GM18858 (cell line): ENCODE measurements around the gene ARFRP1.

Experiments used
- ATAC-seq: cut with Tn5 transposase; IDR thresholded peaks from one replicate; pipeline ENCODE4 v1.9.1; 2021; ENCODE audit not compliant: unreplicated experiment

Gene ARFRP1

GRCh38 chr20:63702036-63702665 is 5.6 kb downstream of the ARFRP1 start:
- no peak for ATAC-seq

GRCh38 chr20:63701329-63702035 is 6.3 kb downstream of the ARFRP1 start:
- no peak for ATAC-seq

DNA sequence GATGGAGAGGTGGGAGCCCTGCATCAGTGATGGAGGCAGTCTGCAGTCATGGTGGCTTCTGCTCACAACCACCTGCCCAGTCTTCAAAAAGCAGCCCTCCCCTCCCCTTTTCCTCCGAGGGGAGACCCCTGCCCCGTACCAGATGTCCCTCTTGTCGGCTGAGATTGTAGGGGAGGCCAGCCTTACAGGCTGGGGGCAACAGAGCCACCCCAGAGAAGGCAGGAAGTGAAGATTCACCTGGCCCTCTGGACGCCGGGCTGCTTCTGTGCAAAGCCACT is 6.8 kb downstream of the ARFRP1 start:
- no peak for ATAC-seq

- no peak for ATAC-seq
Measured at GRCh38 chr20:63700199-63701050, 7.4 kb downstream of the ARFRP1 start.

GRCh38 chr20:63699466-63700198 is 8.1 kb downstream of the ARFRP1 start:
- ATAC-seq = no peak

- ATAC-seq = no peak
Measured at GRCh38 chr20:63698739-63699465, 8.9 kb downstream of the ARFRP1 start.

DNA sequence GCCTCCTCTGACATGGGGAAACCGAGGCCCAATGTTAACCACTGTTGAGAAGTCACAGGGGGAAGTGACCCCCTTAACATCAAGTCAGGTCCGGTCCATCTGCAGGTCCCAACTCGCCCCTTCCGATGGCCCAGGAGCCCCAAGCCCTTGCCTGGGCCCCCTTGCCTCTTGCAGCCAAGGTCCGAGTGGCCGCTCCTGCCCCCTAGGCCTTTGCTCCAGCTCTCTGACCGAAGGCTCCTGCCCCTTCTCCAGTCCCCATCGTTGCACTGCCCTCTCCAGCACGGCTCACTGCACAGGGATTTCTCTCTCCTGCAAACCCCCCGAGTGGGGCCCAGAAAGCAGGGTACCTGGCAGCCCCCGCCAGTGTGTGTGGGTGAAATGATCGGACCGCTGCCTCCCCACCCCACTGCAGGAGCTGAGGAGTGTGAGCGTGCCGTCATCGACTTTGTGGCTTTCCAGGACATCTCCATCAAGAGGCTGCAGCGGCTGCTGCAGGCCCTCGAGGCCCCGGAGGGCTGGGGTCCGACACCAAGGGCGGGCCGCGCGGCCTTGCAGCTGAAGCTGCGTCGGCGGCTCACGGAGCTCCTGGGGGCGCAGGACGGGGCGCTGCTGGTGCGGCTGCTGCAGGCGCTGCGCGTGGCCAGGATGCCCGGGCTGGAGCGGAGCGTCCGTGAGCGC is 9.8 kb downstream of the ARFRP1 start:
- ATAC-seq = no peak

- ATAC-seq = no peak
Measured at GRCh38 chr20:63697357-63697867, 10.4 kb downstream of the ARFRP1 start.

- no peak for ATAC-seq
Measured at GRCh38 chr20:63696628-63697356, 11.0 kb downstream of the ARFRP1 start, which contains the start of gene TNFRSF6B. Gene TNFRSF6B, plus strand, starts transcription at chr20:63696652. Its CDS starts 116 bp downstream, at chr20:63696768.

- no peak for ATAC-seq
Measured at GRCh38 chr20:63696306-63696627, 11.5 kb downstream of the ARFRP1 start.

DNA sequence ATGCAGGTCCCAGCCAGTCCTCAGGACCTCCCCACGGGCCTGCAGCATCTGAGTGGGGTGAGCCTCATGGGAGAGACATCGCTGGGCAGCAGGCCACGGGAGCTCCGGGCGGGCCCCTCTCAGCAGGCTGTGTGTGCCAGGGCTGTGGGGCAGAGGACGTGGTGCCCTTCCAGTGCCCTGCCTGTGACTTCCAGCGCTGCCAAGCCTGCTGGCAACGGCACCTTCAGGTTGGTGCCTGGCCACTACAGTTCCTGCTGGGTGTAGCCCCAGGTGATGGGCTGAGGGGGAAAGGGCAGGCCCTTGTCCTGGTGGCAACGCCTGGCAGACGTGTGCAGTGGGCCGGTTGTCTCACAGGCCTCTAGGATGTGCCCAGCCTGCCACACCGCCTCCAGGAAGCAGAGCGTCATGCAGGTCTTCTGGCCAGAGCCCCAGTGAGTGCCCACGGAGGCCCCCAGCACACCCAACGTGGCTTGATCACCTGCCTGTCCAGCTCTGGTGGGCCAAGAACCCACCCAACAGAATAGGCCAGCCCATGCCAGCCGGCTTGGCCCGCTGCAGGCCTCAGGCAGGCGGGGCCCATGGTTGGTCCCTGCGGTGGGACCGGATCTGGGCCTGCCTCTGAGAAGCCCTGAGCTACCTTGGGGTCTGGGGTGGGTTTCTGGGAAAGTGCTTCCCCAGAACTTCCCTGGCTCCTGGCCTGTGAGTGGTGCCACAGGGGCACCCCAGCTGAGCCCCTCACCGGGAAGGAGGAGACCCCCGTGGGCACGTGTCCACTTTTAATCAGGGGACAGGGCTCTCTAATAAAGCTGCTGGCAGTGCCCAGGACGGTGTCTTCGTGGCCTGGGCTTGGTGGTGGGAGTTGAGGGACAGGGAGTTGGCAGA is 12.1 kb downstream of the ARFRP1 start:
- ATAC-seq = no peak

DNA sequence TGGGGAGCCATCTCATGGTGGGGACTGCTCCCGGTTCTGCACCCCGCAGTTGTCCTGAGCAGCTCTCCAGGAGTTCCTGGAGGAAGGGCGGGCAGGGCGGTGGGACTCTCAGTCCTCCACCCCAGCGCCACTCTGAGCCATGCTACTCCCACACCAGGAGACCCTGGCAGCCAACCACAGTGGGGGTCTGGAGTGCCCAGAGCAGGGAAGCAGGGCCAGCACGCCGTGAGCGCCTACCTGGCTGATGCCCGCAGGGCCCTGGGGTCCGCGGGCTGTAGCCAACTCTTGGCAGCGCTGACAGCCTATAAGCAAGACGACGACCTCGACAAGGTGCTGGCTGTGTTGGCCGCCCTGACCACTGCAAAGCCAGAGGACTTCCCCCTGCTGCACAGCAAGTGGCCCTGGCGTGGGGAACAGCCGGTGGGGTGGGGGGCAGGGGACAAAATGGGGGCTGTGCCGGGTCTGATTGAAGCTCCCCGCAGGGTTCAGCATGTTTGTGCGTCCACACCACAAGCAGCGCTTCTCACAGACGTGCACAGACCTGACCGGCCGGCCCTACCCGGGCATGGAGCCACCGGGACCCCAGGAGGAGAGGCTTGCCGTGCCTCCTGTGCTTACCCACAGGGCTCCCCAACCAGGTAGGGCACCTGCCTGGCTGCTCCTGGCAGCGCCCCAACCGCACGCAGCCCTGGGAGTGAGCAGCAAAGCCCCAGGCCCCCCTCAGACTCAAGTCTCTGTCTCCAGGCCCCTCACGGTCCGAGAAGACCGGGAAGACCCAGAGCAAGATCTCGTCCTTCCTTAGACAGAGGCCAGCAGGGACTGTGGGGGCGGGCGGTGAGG is 13.0 kb downstream of the ARFRP1 start:
- no peak for ATAC-seq

- no peak for ATAC-seq
Measured at GRCh38 chr20:63693733-63694583, 13.8 kb downstream of the ARFRP1 start.

GRCh38 chr20:63693083-63693732 is 14.6 kb downstream of the ARFRP1 start:
- ATAC-seq = no peak

- no peak for ATAC-seq
Measured at GRCh38 chr20:63692436-63693082, 15.2 kb downstream of the ARFRP1 start.
